Measurements from ENCODE around the gene SORBS1.

SORBS1 gene

GRCh38 chr10:95579292-95579691 lies 18.1 kb upstream of the SORBS1 start:
- Histone ChIP-seq H3K4me1 (ENCODE audit: control insufficient read depth, insufficient read depth, low read length, poor library complexity, severe bottlenecking) (no peaks in the 10 kb centered on the region), H3K9me3 (ENCODE audit: control insufficient read depth, low read length) (no peaks in the 10 kb centered on the region), H3K27ac (ENCODE audit: low read depth, low read length, severe bottlenecking) (no peak overlapping the region), H3K36me3 (ENCODE audit: control insufficient read depth, insufficient read depth, low read length) (no peaks in the 10 kb centered on the region), H3K4me3 (ENCODE audit: extremely low read depth, insufficient read depth, low read length, poor library complexity, severe bottlenecking) (no peak overlapping the region)
- WGBS, 2 experiments (ENCODE audit: insufficient coverage in 2 of 2): no CpG with 5 or more reads among the region's 1 CpG

- Histone ChIP-seq H3K27ac (ENCODE audit: low read depth, low read length, severe bottlenecking) (no peak overlapping the region), H3K4me1 (ENCODE audit: control insufficient read depth, insufficient read depth, low read length, poor library complexity, severe bottlenecking) (no peaks in the 10 kb centered on the region), H3K36me3 (ENCODE audit: control insufficient read depth, insufficient read depth, low read length) (no peaks in the 10 kb centered on the region), H3K9me3 (ENCODE audit: control insufficient read depth, low read length) (no peaks in the 10 kb centered on the region), H3K4me3 (ENCODE audit: extremely low read depth, insufficient read depth, low read length, poor library complexity, severe bottlenecking) (no peak overlapping the region)
- WGBS, 2 experiments (ENCODE audit: insufficient coverage in 2 of 2): 83 to 100% methylated on average over 1 of the region's 2 CpGs
Observed at GRCh38 chr10:95578619-95579018, 17.4 kb upstream of the SORBS1 start.

- WGBS, 2 experiments (ENCODE audit: insufficient coverage in 2 of 2): 85% methylated on average over 10 of the region's 11 CpGs
Observed at GRCh38 chr10:95574649-95575365, 13.6 kb upstream of the SORBS1 start.

GRCh38 chr10:95573964-95574604 lies 12.9 kb upstream of the SORBS1 start:
- Histone ChIP-seq H3K36me3 (ENCODE audit: control insufficient read depth, insufficient read depth, low read length) (no peaks in the 10 kb centered on the region), H3K27ac (ENCODE audit: low read depth, low read length, severe bottlenecking) (no peak overlapping the region), H3K9me3 (ENCODE audit: control insufficient read depth, low read length) (no peaks in the 10 kb centered on the region), H3K4me3 (ENCODE audit: extremely low read depth, insufficient read depth, low read length, poor library complexity, severe bottlenecking) (no peak overlapping the region), H3K4me1 (ENCODE audit: control insufficient read depth, insufficient read depth, low read length, poor library complexity, severe bottlenecking) (no peaks in the 10 kb centered on the region)
- 91% methylated on average over 5 of the region's 6 CpGs for whole genome bisulfite sequencing, 2 experiments (ENCODE audit: insufficient coverage in 2 of 2)

More at GRCh38 chr10:95574649-95575365, 13.6 kb upstream of the SORBS1 start:
- Histone ChIP-seq H3K36me3 (ENCODE audit: control insufficient read depth, insufficient read depth, low read length) (no peaks in the 10 kb centered on the region), H3K27ac (ENCODE audit: low read depth, low read length, severe bottlenecking) (no peak overlapping the region), H3K9me3 (ENCODE audit: control insufficient read depth, low read length) (no peaks in the 10 kb centered on the region), H3K4me1 (ENCODE audit: control insufficient read depth, insufficient read depth, low read length, poor library complexity, severe bottlenecking) (no peaks in the 10 kb centered on the region), H3K4me3 (ENCODE audit: extremely low read depth, insufficient read depth, low read length, poor library complexity, severe bottlenecking) (no peak overlapping the region)

- Histone ChIP-seq H3K27ac (ENCODE audit: low read depth, low read length, severe bottlenecking) (no peak overlapping the region), H3K4me3 (ENCODE audit: extremely low read depth, insufficient read depth, low read length, poor library complexity, severe bottlenecking) (no peak overlapping the region), H3K4me1 (ENCODE audit: control insufficient read depth, insufficient read depth, low read length, poor library complexity, severe bottlenecking) (no peaks in the 10 kb centered on the region), H3K36me3 (ENCODE audit: control insufficient read depth, insufficient read depth, low read length) (no peaks in the 10 kb centered on the region), H3K9me3 (ENCODE audit: control insufficient read depth, low read length) (no peaks in the 10 kb centered on the region)
- WGBS, 2 experiments (ENCODE audit: insufficient coverage in 2 of 2): no CpG with 5 or more reads among the region's 3 CpGs
Observed at GRCh38 chr10:95573527-95573926, 12.4 kb upstream of the SORBS1 start.

- H3K27ac ChIP-seq (ENCODE audit: low read depth, low read length, severe bottlenecking): no peak overlapping the region
- no peaks in the 10 kb centered on the region for H3K9me3 ChIP-seq (ENCODE audit: control insufficient read depth, low read length)
- WGBS, 2 experiments (ENCODE audit: insufficient coverage in 2 of 2): 80 to 91% methylated on average over 6 of the region's 7 CpGs
- no peak overlapping the region for H3K4me3 ChIP-seq (ENCODE audit: extremely low read depth, insufficient read depth, low read length, poor library complexity, severe bottlenecking)
- H3K4me1 ChIP-seq (ENCODE audit: control insufficient read depth, insufficient read depth, low read length, poor library complexity, severe bottlenecking): no peaks in the 10 kb centered on the region
- H3K36me3 ChIP-seq (ENCODE audit: control insufficient read depth, insufficient read depth, low read length): no peaks in the 10 kb centered on the region
Observed at GRCh38 chr10:95572131-95572820, 11.1 kb upstream of the SORBS1 start.

GRCh38 chr10:95571390-95571789 lies 10.2 kb upstream of the SORBS1 start:
- no peaks in the 10 kb centered on the region for H3K36me3 ChIP-seq (ENCODE audit: control insufficient read depth, insufficient read depth, low read length)
- peaks cover 2% of the 10 kb centered on the region for H3K4me1 ChIP-seq (ENCODE audit: control insufficient read depth, insufficient read depth, low read length, poor library complexity, severe bottlenecking)
- no peak overlapping the region for H3K4me3 ChIP-seq (ENCODE audit: extremely low read depth, insufficient read depth, low read length, poor library complexity, severe bottlenecking)
- no peak overlapping the region for H3K27ac ChIP-seq (ENCODE audit: low read depth, low read length, severe bottlenecking)
- WGBS, 2 experiments (ENCODE audit: insufficient coverage in 2 of 2): 96% methylated on average over 3 to 4 of the region's 4 CpGs
- no peaks in the 10 kb centered on the region for H3K9me3 ChIP-seq (ENCODE audit: control insufficient read depth, low read length)

GRCh38 chr10:95569368-95569767 lies 8.2 kb upstream of the SORBS1 start:
- H3K27ac ChIP-seq (ENCODE audit: low read depth, low read length, severe bottlenecking): no peak overlapping the region
- H3K4me3 ChIP-seq (ENCODE audit: extremely low read depth, insufficient read depth, low read length, poor library complexity, severe bottlenecking): no peak overlapping the region
- no peaks in the 10 kb centered on the region for H3K36me3 ChIP-seq (ENCODE audit: control insufficient read depth, insufficient read depth, low read length)
- H3K4me1 ChIP-seq (ENCODE audit: control insufficient read depth, insufficient read depth, low read length, poor library complexity, severe bottlenecking): peaks cover 8% of the 10 kb centered on the region
- no peaks in the 10 kb centered on the region for H3K9me3 ChIP-seq (ENCODE audit: control insufficient read depth, low read length)

GRCh38 chr10:95567903-95568630 lies 6.9 kb upstream of the SORBS1 start:
- Histone ChIP-seq H3K27ac (ENCODE audit: low read depth, low read length, severe bottlenecking) (no peak overlapping the region), H3K9me3 (ENCODE audit: control insufficient read depth, low read length) (no peaks in the 10 kb centered on the region), H3K36me3 (ENCODE audit: control insufficient read depth, insufficient read depth, low read length) (no peaks in the 10 kb centered on the region), H3K4me1 (ENCODE audit: control insufficient read depth, insufficient read depth, low read length, poor library complexity, severe bottlenecking) (peaks cover 8% of the 10 kb centered on the region), H3K4me3 (ENCODE audit: extremely low read depth, insufficient read depth, low read length, poor library complexity, severe bottlenecking) (no peak overlapping the region)
- 80 to 94% methylated on average over 3 to 4 of the region's 5 CpGs for WGBS, 2 experiments (ENCODE audit: insufficient coverage in 2 of 2)

- Histone ChIP-seq H3K36me3 (ENCODE audit: control insufficient read depth, insufficient read depth, low read length) (no peaks in the 10 kb centered on the region), H3K4me3 (ENCODE audit: extremely low read depth, insufficient read depth, low read length, poor library complexity, severe bottlenecking) (no peak overlapping the region), H3K4me1 (ENCODE audit: control insufficient read depth, insufficient read depth, low read length, poor library complexity, severe bottlenecking) (peaks cover 8% of the 10 kb centered on the region), H3K27ac (ENCODE audit: low read depth, low read length, severe bottlenecking) (no peak overlapping the region), H3K9me3 (ENCODE audit: control insufficient read depth, low read length) (no peaks in the 10 kb centered on the region)
- WGBS, 2 experiments (ENCODE audit: insufficient coverage in 2 of 2): 86 to 95% methylated on average over 5 of the region's 6 CpGs
Observed at GRCh38 chr10:95566136-95566535, 5.0 kb upstream of the SORBS1 start.
